Measurements from ENCODE around the gene KSR1.

Gene KSR1

GRCh38 chr17:27562777-27563455 is 106.7 kb downstream of the KSR1 start:
- TF ChIP-seq ZBTB7A (IDR thresholded peaks at IDR 0.05; ENCODE audit: low read depth) (no peak), NFIC (IDR thresholded peaks at IDR 0.05) (no peak), EGR1 (IDR thresholded peaks at IDR 0.05) (no peak), CEBPB (IDR thresholded peaks at IDR 0.05) (no peak), TEAD4 (IDR thresholded peaks at IDR 0.05) (no peak), FOXM1 (IDR thresholded peaks at IDR 0.05; ENCODE audit: borderline replicate concordance, low read depth) (no peak), TCF12 (IDR thresholded peaks at IDR 0.05; ENCODE audit: low read depth) (no peak), MAX (IDR thresholded peaks at IDR 0.05) (no peak), YY1 (IDR thresholded peaks at IDR 0.05; ENCODE audit: low read depth) (no peak), EP300 (IDR thresholded peaks at IDR 0.05; ENCODE audit: borderline replicate concordance) (no peak), USF1 (IDR thresholded peaks at IDR 0.05) (no peak), TAF1 (IDR thresholded peaks at IDR 0.05; ENCODE audit: low read depth) (no peak), REST (IDR thresholded peaks at IDR 0.05; ENCODE audit: low read depth) (no peak), CREB1 (IDR thresholded peaks at IDR 0.05; ENCODE audit: low read depth) (no peak), RAD21 (IDR thresholded peaks at IDR 0.05; ENCODE audit: low read depth) (no peak)

- no peak for TF ChIP-seq RAD21 (IDR thresholded peaks at IDR 0.05; ENCODE audit: low read depth)
- no peak for TF ChIP-seq EP300 (IDR thresholded peaks at IDR 0.05; ENCODE audit: borderline replicate concordance)
- no peak for TF ChIP-seq NFIC (IDR thresholded peaks at IDR 0.05)
- no peak for TF ChIP-seq TEAD4 (IDR thresholded peaks at IDR 0.05)
- TF ChIP-seq CEBPB (IDR thresholded peaks at IDR 0.05): no peak
- no peak for TF ChIP-seq YY1 (IDR thresholded peaks at IDR 0.05; ENCODE audit: low read depth)
- TF ChIP-seq USF1 (IDR thresholded peaks at IDR 0.05): no peak
- no peak for TF ChIP-seq EGR1 (IDR thresholded peaks at IDR 0.05)
These were observed 107.3 kb downstream of the KSR1 start for GRCh38 chr17:27563532-27563931.

- TF ChIP-seq EGR1 (IDR thresholded peaks at IDR 0.05): no peak
- no peak for TF ChIP-seq RAD21 (IDR thresholded peaks at IDR 0.05; ENCODE audit: low read depth)
- no peak for TF ChIP-seq CREB1 (IDR thresholded peaks at IDR 0.05; ENCODE audit: low read depth)
- TF ChIP-seq YY1 (IDR thresholded peaks at IDR 0.05; ENCODE audit: low read depth): no peak
- TF ChIP-seq REST (IDR thresholded peaks at IDR 0.05; ENCODE audit: low read depth): no peak
- no peak for TF ChIP-seq TCF12 (IDR thresholded peaks at IDR 0.05; ENCODE audit: low read depth)
- TF ChIP-seq MAX (IDR thresholded peaks at IDR 0.05): no peak
- TF ChIP-seq TAF1 (IDR thresholded peaks at IDR 0.05; ENCODE audit: low read depth): no peak
- no peak for TF ChIP-seq USF1 (IDR thresholded peaks at IDR 0.05)
These were observed 108.2 kb downstream of the KSR1 start for GRCh38 chr17:27564463-27564862.

- TF ChIP-seq TEAD4 (IDR thresholded peaks at IDR 0.05) (no peak), TAF1 (IDR thresholded peaks at IDR 0.05; ENCODE audit: low read depth) (no peak), ZBTB7A (IDR thresholded peaks at IDR 0.05; ENCODE audit: low read depth) (no peak), REST (IDR thresholded peaks at IDR 0.05; ENCODE audit: low read depth) (no peak)
These were observed 109.8 kb downstream of the KSR1 start for GRCh38 chr17:27565874-27566670.
